ENCODE data around the gene SNAPC2.
"Not testable (repeated sequence)": the region's sequence is repeated elsewhere in the genome, so short reads cannot be mapped to it uniquely, and the experiment has no call there.

Gene SNAPC2

GRCh38 chr19:7888826-7889217 lies 31.3 kb upstream of the SNAPC2 start:
- no peak for DNase-seq

GRCh38 chr19:7893362-7894101 lies 26.6 kb upstream of the SNAPC2 start:
- DNase-seq = not testable (repeated sequence)

GRCh38 chr19:7894612-7895309 lies 25.4 kb upstream of the SNAPC2 start:
- DNase-seq = no peak

GRCh38 chr19:7895565-7895964 lies 24.6 kb upstream of the SNAPC2 start:
- DNase-seq = no peak

GRCh38 chr19:7897292-7897691 lies 22.8 kb upstream of the SNAPC2 start:
- DNase-seq = no peak

GRCh38 chr19:7898967-7899366 lies 21.2 kb upstream of the SNAPC2 start:
- DNase-seq = no peak

GRCh38 chr19:7899751-7900378 lies 20.3 kb upstream of the SNAPC2 start:
- DNase-seq = no peak

GRCh38 chr19:7900401-7900870 lies 19.7 kb upstream of the SNAPC2 start:
- DNase-seq = no peak

- no peak for DNase-seq
Measured at GRCh38 chr19:7900931-7901330, 19.2 kb upstream of the SNAPC2 start.

GRCh38 chr19:7901337-7901736 lies 18.8 kb upstream of the SNAPC2 start:
- DNase-seq = no peak

- no peak for DNase-seq
Measured at GRCh38 chr19:7902796-7903243, 17.3 kb upstream of the SNAPC2 start.

GRCh38 chr19:7903244-7904073 lies 16.7 kb upstream of the SNAPC2 start, which contains the start of gene MAP2K7:
Gene MAP2K7 (plus strand): TSS chr19:7903877. CDS start chr19:7903945, 68 bp downstream.
- DNase-seq = peak; percentile 100

- peak; percentile 91 for DNase-seq
Measured at GRCh38 chr19:7904074-7905020, 15.8 kb upstream of the SNAPC2 start.

- no peak for DNase-seq
Measured at GRCh38 chr19:7905268-7905667, 14.9 kb upstream of the SNAPC2 start.

GRCh38 chr19:7905859-7906258 lies 14.3 kb upstream of the SNAPC2 start:
- no peak for DNase-seq

- no peak for DNase-seq
Measured at GRCh38 chr19:7907122-7907521, 13.0 kb upstream of the SNAPC2 start.

- no peak for DNase-seq
Measured at GRCh38 chr19:7907544-7907943, 12.6 kb upstream of the SNAPC2 start.

- DNase-seq = no peak
Measured at GRCh38 chr19:7908078-7908699, 11.9 kb upstream of the SNAPC2 start.

- no peak for DNase-seq
Measured at GRCh38 chr19:7908742-7909461, 11.2 kb upstream of the SNAPC2 start.

- no peak for DNase-seq
Measured at GRCh38 chr19:7909471-7910067, 10.6 kb upstream of the SNAPC2 start.
